Measurements from ENCODE around the gene SPG7. TPM values are rescaled to one million over a fixed set of nuclear protein-coding genes. Genes with fewer than 3 reads are reported as not detected.

The SPG7 gene
- total RNA-seq, 2 experiments from 2014 or later, result 92.1 to 110 TPM

- CTCF ChIA-PET, result interaction anchor here (0.7 to 0.9 kb wide), 2 partner anchors 16 to 101 kb away, joined by 3 to 4 read pairs; no protein-coding TSS in a partner anchor
- peak; percentile 17 for ATAC-seq
- H3K4me3 Mint-ChIP-seq, result no peak overlapping the region
- H3K9me3 Mint-ChIP-seq (ENCODE audit: low read depth), result no peaks in the 10 kb centered on the region
- H3K36me3 Mint-ChIP-seq, result peaks cover 26% of the 10 kb centered on the region
- no peak for DNase-seq
- no peaks in the 10 kb centered on the region for H3K27me3 Mint-ChIP-seq
- H3K4me1 Mint-ChIP-seq, result peaks cover 85% of the 10 kb centered on the region
- H3K27ac Mint-ChIP-seq, result peak overlapping the region; percentile 2
These were observed 31.8 kb upstream of the SPG7 start for GRCh38 chr16:89476379-89476778.

GRCh38 chr16:89476811-89477261, 31.4 kb upstream of the SPG7 start:
- no peak for DNase-seq
- ATAC-seq, result peak; percentile 10
- Mint-ChIP-seq H3K36me3 (peaks cover 27% of the 10 kb centered on the region), H3K4me1 (peaks cover 85% of the 10 kb centered on the region), H3K4me3 (no peak overlapping the region), H3K27ac (peak overlapping the region; percentile 2), H3K27me3 (no peaks in the 10 kb centered on the region), H3K9me3 (ENCODE audit: low read depth) (no peaks in the 10 kb centered on the region)
- CTCF ChIA-PET, result interaction anchor here (0.7 to 0.9 kb wide), 2 partner anchors 17 to 101 kb away, joined by 3 to 4 read pairs; no protein-coding TSS in a partner anchor

GRCh38 chr16:89478576-89479221, 29.5 kb upstream of the SPG7 start:
- peaks cover 84% of the 10 kb centered on the region for H3K4me1 Mint-ChIP-seq
- CTCF ChIA-PET, result no interaction called here
- H3K27ac Mint-ChIP-seq, result peak overlapping the region; percentile 37
- no peak overlapping the region for H3K4me3 Mint-ChIP-seq
- ATAC-seq (no peak), DNase-seq (no peak)
- H3K36me3 Mint-ChIP-seq, result peaks cover 37% of the 10 kb centered on the region
- H3K9me3 Mint-ChIP-seq (ENCODE audit: low read depth), result no peaks in the 10 kb centered on the region
- H3K27me3 Mint-ChIP-seq, result no peaks in the 10 kb centered on the region

GRCh38 chr16:89481356-89481955, 26.7 kb upstream of the SPG7 start:
- H3K27me3 Mint-ChIP-seq, result no peaks in the 10 kb centered on the region
- peaks cover 31% of the 10 kb centered on the region for H3K36me3 Mint-ChIP-seq
- H3K27ac Mint-ChIP-seq, result no peak overlapping the region
- no peak overlapping the region for H3K4me3 Mint-ChIP-seq
- ATAC-seq (no peak), DNase-seq (no peak)
- CTCF ChIA-PET, result interaction anchor here (0.7 kb wide), 1 partner anchor 37 kb away, joined by 3 read pairs; no protein-coding TSS in a partner anchor
- peaks cover 83% of the 10 kb centered on the region for H3K4me1 Mint-ChIP-seq
- H3K9me3 Mint-ChIP-seq (ENCODE audit: low read depth), result no peaks in the 10 kb centered on the region

GRCh38 chr16:89482150-89482816, 25.9 kb upstream of the SPG7 start:
- H3K27ac Mint-ChIP-seq, result peak overlapping the region; percentile 13
- ATAC-seq, result no peak
- no peaks in the 10 kb centered on the region for H3K9me3 Mint-ChIP-seq (ENCODE audit: low read depth)
- no peak for DNase-seq
- peaks cover 81% of the 10 kb centered on the region for H3K4me1 Mint-ChIP-seq
- no peak overlapping the region for H3K4me3 Mint-ChIP-seq
- H3K36me3 Mint-ChIP-seq, result peaks cover 31% of the 10 kb centered on the region
- no peaks in the 10 kb centered on the region for H3K27me3 Mint-ChIP-seq
- CTCF ChIA-PET, result interaction anchor here (0.7 kb wide), 1 partner anchor 38 kb away, joined by 3 read pairs; no protein-coding TSS in a partner anchor

GRCh38 chr16:89482817-89483205, 25.4 kb upstream of the SPG7 start:
- Mint-ChIP-seq H3K9me3 (ENCODE audit: low read depth) (no peaks in the 10 kb centered on the region), H3K36me3 (peaks cover 32% of the 10 kb centered on the region), H3K27ac (peak overlapping the region; percentile 50), H3K27me3 (no peaks in the 10 kb centered on the region), H3K4me3 (peak overlapping the region; percentile 43), H3K4me1 (peaks cover 84% of the 10 kb centered on the region)
- DNase-seq, result no peak
- ATAC-seq, result no peak
- CTCF ChIA-PET, result no interaction called here

- peak; percentile 35 for ATAC-seq
- DNase-seq, result no peak
- Mint-ChIP-seq H3K27ac (peak overlapping the region; percentile 84), H3K9me3 (ENCODE audit: low read depth) (no peaks in the 10 kb centered on the region), H3K36me3 (peaks cover 41% of the 10 kb centered on the region), H3K27me3 (no peaks in the 10 kb centered on the region), H3K4me1 (peaks cover 83% of the 10 kb centered on the region), H3K4me3 (peak overlapping the region; percentile 61)
- CTCF ChIA-PET, result interaction anchor here (0.8 to 1.5 kb wide), 8 partner anchors 21 to 169 kb away, joined by 3 to 4 read pairs (median 3); no protein-coding TSS in a partner anchor
These were observed 24.1 kb upstream of the SPG7 start for GRCh38 chr16:89484041-89484501.

- Mint-ChIP-seq H3K27ac (peak overlapping the region; percentile 84), H3K36me3 (peaks cover 42% of the 10 kb centered on the region), H3K4me3 (peak overlapping the region; percentile 49), H3K9me3 (ENCODE audit: low read depth) (no peaks in the 10 kb centered on the region), H3K27me3 (no peaks in the 10 kb centered on the region), H3K4me1 (peaks cover 79% of the 10 kb centered on the region)
- DNase-seq (peak; percentile 67), ATAC-seq (peak; percentile 12)
- CTCF ChIA-PET, result interaction anchor here (0.8 to 1.6 kb wide), 6 partner anchors 20 to 170 kb away, joined by 3 to 6 read pairs (median 4); no protein-coding TSS in a partner anchor
These were observed 23.1 kb upstream of the SPG7 start for GRCh38 chr16:89484923-89485679.

- Mint-ChIP-seq H3K27me3 (no peaks in the 10 kb centered on the region), H3K36me3 (peaks cover 39% of the 10 kb centered on the region), H3K27ac (peak overlapping the region; percentile 84), H3K4me3 (peak overlapping the region; percentile 46), H3K9me3 (ENCODE audit: low read depth) (no peaks in the 10 kb centered on the region), H3K4me1 (peaks cover 77% of the 10 kb centered on the region)
- DNase-seq (no peak), ATAC-seq (no peak)
- CTCF ChIA-PET, result interaction anchor here (1.1 to 1.6 kb wide), 3 partner anchors 19 to 40 kb away, joined by 3 to 6 read pairs (median 3); no protein-coding TSS in a partner anchor
These were observed 22.4 kb upstream of the SPG7 start for GRCh38 chr16:89485701-89486246.

GRCh38 chr16:89489040-89489897, 18.9 kb upstream of the SPG7 start:
- DNase-seq, result peak; percentile 91
- Mint-ChIP-seq H3K36me3 (peaks cover 17% of the 10 kb centered on the region), H3K4me1 (peaks cover 63% of the 10 kb centered on the region), H3K4me3 (peak overlapping the region; percentile 92), H3K9me3 (ENCODE audit: low read depth) (no peaks in the 10 kb centered on the region), H3K27me3 (no peaks in the 10 kb centered on the region), H3K27ac (peak overlapping the region; percentile 93)
- ATAC-seq, result peak; percentile 35
- CTCF ChIA-PET, result interaction anchor here (0.7 to 2.6 kb wide), 6 partner anchors 14 to 174 kb away, joined by 3 to 13 read pairs (median 5); partner anchors contain the start of gene SPG7

- H3K4me3 Mint-ChIP-seq, result no peak overlapping the region
- peaks cover 17% of the 10 kb centered on the region for H3K36me3 Mint-ChIP-seq
- CTCF ChIA-PET, result interaction anchor here (2.5 to 2.6 kb wide), 2 partner anchors 18 to 174 kb away, joined by 8 to 13 read pairs; partner anchors contain the start of gene SPG7
- ATAC-seq (no peak), DNase-seq (no peak)
- H3K27ac Mint-ChIP-seq, result no peak overlapping the region
- H3K9me3 Mint-ChIP-seq (ENCODE audit: low read depth), result no peaks in the 10 kb centered on the region
- H3K27me3 Mint-ChIP-seq, result no peaks in the 10 kb centered on the region
- H3K4me1 Mint-ChIP-seq, result peaks cover 56% of the 10 kb centered on the region
These were observed 18.2 kb upstream of the SPG7 start for GRCh38 chr16:89489898-89490438.

All from activated CD8-positive, alpha-beta memory T cell treated with anti-CD3 and anti-CD28 coated beads, Interleukin-2, amount 10 ng/mL, durations not matched to agents 7 days and 5 days (primary cell).